Loucy (cell line): Measurements from ENCODE around the gene VGF.

Experiments
- EZH2phosphoT487 ChIP-seq: fragments of 200-600 bp; IDR thresholded peaks from 2 replicates; pipeline ENCODE4 v1.6.1; 2018; ENCODE audit warnings: antibody characterized with exemption, mild to moderate bottlenecking, moderate library complexity, borderline replicate concordance
- TF ChIP-seq, protein P1 (sequence below): fragments of 200-600 bp; sonication (generic); conservative IDR thresholded peaks from 2 replicates; pipeline ENCODE4 v1.5.1; 2014; ENCODE audit warnings: mild to moderate bottlenecking, antibody characterized with exemption, low read length

GRCh38 chr7:101123703-101124068 is 41.7 kb downstream of the VGF start:
- TF ChIP-seq, protein P1, sequence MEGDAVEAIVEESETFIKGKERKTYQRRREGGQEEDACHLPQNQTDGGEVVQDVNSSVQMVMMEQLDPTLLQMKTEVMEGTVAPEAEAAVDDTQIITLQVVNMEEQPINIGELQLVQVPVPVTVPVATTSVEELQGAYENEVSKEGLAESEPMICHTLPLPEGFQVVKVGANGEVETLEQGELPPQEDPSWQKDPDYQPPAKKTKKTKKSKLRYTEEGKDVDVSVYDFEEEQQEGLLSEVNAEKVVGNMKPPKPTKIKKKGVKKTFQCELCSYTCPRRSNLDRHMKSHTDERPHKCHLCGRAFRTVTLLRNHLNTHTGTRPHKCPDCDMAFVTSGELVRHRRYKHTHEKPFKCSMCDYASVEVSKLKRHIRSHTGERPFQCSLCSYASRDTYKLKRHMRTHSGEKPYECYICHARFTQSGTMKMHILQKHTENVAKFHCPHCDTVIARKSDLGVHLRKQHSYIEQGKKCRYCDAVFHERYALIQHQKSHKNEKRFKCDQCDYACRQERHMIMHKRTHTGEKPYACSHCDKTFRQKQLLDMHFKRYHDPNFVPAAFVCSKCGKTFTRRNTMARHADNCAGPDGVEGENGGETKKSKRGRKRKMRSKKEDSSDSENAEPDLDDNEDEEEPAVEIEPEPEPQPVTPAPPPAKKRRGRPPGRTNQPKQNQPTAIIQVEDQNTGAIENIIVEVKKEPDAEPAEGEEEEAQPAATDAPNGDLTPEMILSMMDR: no peak
- TF ChIP-seq EZH2phosphoT487: no peak
